SK-N-SH treated with all-trans-retinoic acid at 6 μM for 48 hours (cell line): ENCODE data around the gene RIPK4.

ENCODE experiments used
- ATAC-seq: fragments of 200-7000 bp; cut with Tn5 transposase; 3 replicates; pipeline ENCODE4 v1.9.1; 2020; ENCODE audit warnings: mild to moderate bottlenecking, moderate library complexity
- ARNTL ChIP-seq: fragments of 450-650 bp; formaldehyde crosslinking; IDR thresholded peaks from 2 replicates; pipeline ENCODE4 v1.5.0; 2020; ENCODE audit warnings: low read depth, mild to moderate bottlenecking, moderate library complexity, borderline replicate concordance
- BACH2 ChIP-seq: fragments of 250-450 bp; sonication (Bioruptor Pico); IDR thresholded peaks from 2 replicates; pipeline ENCODE4 v1.9.0; 2021; ENCODE audit warnings: mild to moderate bottlenecking, borderline replicate concordance
- ESRRG ChIP-seq: fragments of 250-450 bp; sonication (Bioruptor Pico); IDR thresholded peaks from 2 replicates; pipeline ENCODE4 v1.6.1; 2021; ENCODE audit warnings: mild to moderate bottlenecking
- GLIS3 ChIP-seq: fragments of 250-450 bp; sonication (Bioruptor Pico); IDR thresholded peaks from 2 replicates; pipeline ENCODE4 v1.5.0; 2020; ENCODE audit warnings: mild to moderate bottlenecking, moderate library complexity
- ISL1 ChIP-seq: fragments of 250-450 bp; sonication (Bioruptor Pico); IDR thresholded peaks from 2 replicates; pipeline ENCODE4 v2.1.2; 2022; ENCODE audit warnings: mild to moderate bottlenecking, moderate library complexity
- OSR1 ChIP-seq: fragments of 250-450 bp; sonication (Bioruptor Pico); IDR thresholded peaks from 2 replicates; pipeline ENCODE4 v1.8.0; 2022; ENCODE audit warnings: moderate library complexity, mild to moderate bottlenecking, inconsistent platforms
- PPARA ChIP-seq: fragments of 250-450 bp; sonication (Bioruptor Pico); IDR thresholded peaks from 2 replicates; pipeline ENCODE4 v1.5.0; 2020; ENCODE audit warnings: mild to moderate bottlenecking, borderline replicate concordance
- RARB ChIP-seq: fragments of 250-450 bp; sonication (Bioruptor Pico); IDR thresholded peaks from 2 replicates; pipeline ENCODE4 v1.8.0; 2021; ENCODE audit warnings: mild to moderate bottlenecking, moderate library complexity
- SNAI2 ChIP-seq: fragments of 250-450 bp; sonication (Bioruptor Pico); IDR thresholded peaks from 2 replicates; pipeline ENCODE4 v1.5.0; 2020; ENCODE audit warnings: mild to moderate bottlenecking, moderate library complexity
- TCF4 ChIP-seq: fragments of 250-450 bp; sonication (Bioruptor Pico); IDR thresholded peaks from 2 replicates; pipeline ENCODE4 v1.8.0; 2021; ENCODE audit warnings: mild to moderate bottlenecking, moderate library complexity, borderline replicate concordance
- TOX ChIP-seq: fragments of 250-450 bp; sonication (Bioruptor Pico); IDR thresholded peaks from 2 replicates; pipeline ENCODE4 v1.8.0; 2021; ENCODE audit warnings: mild to moderate bottlenecking, moderate library complexity, borderline replicate concordance
- ZC3H10 ChIP-seq: fragments of 250-450 bp; sonication (Bioruptor Pico); IDR thresholded peaks from 2 replicates; pipeline ENCODE4 v1.5.1; 2021; ENCODE audit warnings: mild to moderate bottlenecking, moderate library complexity
- ZFP3 ChIP-seq: fragments of 250-450 bp; sonication (Bioruptor Pico); IDR thresholded peaks from 2 replicates; pipeline ENCODE4 v1.5.0; 2020; ENCODE audit warnings: mild to moderate bottlenecking, moderate library complexity
- ZFP30 ChIP-seq: fragments of 450-650 bp; formaldehyde crosslinking; IDR thresholded peaks from 2 replicates; pipeline ENCODE4 v1.5.0; 2022; ENCODE audit warnings: mild to moderate bottlenecking, moderate library complexity
- ZNF565 ChIP-seq: fragments of 450-650 bp; formaldehyde crosslinking; conservative IDR thresholded peaks from 2 replicates; pipeline ENCODE4 v1.5.0; 2020; ENCODE audit warnings: low read depth, mild to moderate bottlenecking, moderate library complexity
- ZNF70 ChIP-seq: fragments of 450-650 bp; formaldehyde crosslinking; IDR thresholded peaks from 2 replicates; pipeline ENCODE4 v1.5.0; 2020; ENCODE audit warnings: mild to moderate bottlenecking, moderate library complexity
- ZNF8 ChIP-seq: fragments of 450-650 bp; formaldehyde crosslinking; IDR thresholded peaks from 2 replicates; pipeline ENCODE4 v1.5.0; 2020; ENCODE audit warnings: mild to moderate bottlenecking, moderate library complexity
- TF ChIP-seq, protein P1 (sequence below): fragments of 250-450 bp; sonication (Bioruptor Pico); IDR thresholded peaks from 2 replicates; pipeline ENCODE4 v1.5.1; 2021; ENCODE audit warnings: mild to moderate bottlenecking, moderate library complexity
- TF ChIP-seq, protein P2 (sequence below): fragments of 250-450 bp; sonication (Bioruptor Pico); IDR thresholded peaks from 2 replicates; pipeline ENCODE4 v1.5.0; 2020; ENCODE audit warnings: mild to moderate bottlenecking, moderate library complexity
- TF ChIP-seq, protein P3 (sequence below): fragments of 250-450 bp; sonication (Bioruptor Pico); IDR thresholded peaks from 2 replicates; pipeline ENCODE4 v1.5.1; 2020; ENCODE audit warnings: low read depth, mild to moderate bottlenecking, moderate library complexity
- TF ChIP-seq, protein P4 (sequence below): fragments of 250-450 bp; sonication (Bioruptor Pico); IDR thresholded peaks from 2 replicates; pipeline ENCODE4 v1.8.0; 2021; ENCODE audit warnings: low read depth, mild to moderate bottlenecking, moderate library complexity, borderline replicate concordance
- TF ChIP-seq, protein P5 (sequence below): fragments of 250-450 bp; sonication (Bioruptor Pico); IDR thresholded peaks from 2 replicates; pipeline ENCODE4 v1.8.0; 2020; ENCODE audit warnings: mild to moderate bottlenecking, moderate library complexity, borderline replicate concordance

RIPK4 gene

DNA sequence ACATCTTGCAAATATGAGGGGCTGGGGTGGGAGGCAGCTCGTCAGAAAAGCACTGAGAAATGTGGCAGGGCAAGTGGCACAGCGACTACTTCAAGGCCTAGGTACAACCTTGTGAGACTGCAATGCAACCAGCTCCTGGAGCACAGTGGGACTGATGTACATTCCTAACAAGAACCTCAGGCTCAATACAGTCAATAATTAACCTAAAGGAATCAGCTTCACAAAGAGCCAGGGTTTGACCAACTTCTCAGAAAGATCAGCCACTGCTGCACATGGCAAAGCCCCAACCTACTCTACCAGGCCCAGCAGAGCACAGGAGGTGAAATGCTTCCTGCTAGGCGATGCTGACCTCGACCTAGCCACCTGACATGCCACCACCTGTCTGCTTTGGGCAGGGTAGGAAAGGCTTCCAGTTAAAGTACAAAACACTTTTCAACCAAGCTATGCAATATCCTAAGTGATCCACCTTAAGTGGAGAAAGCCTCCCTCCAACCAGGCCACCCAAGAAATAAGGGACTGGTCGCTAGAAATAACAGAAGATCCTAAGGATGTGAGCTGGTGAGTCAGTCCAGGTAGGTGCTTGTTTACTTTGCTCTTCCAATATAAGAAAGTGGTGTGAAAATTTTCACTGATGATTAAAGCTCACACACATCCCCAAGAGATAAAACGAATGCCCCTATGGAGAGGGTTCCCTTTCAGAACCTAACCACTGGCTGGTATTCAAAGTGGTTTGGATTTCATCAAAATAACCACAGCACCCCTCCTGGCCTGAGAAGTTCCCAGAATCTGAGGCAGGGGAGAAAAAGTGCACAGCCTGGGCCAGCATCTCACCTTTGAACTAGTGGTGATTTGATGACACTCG is 2.1 kb downstream of the RIPK4 start:
- TF ChIP-seq OSR1 (CRISPR knock-in tag) (no peak), SNAI2 (CRISPR knock-in tag) (no peak), ZFP30 (CRISPR knock-in tag) (no peak), TCF4 (CRISPR knock-in tag) (no peak), GLIS3 (CRISPR knock-in tag) (no peak), ZNF565 (CRISPR knock-in tag) (no peak), PPARA (CRISPR knock-in tag) (no peak), ESRRG (CRISPR knock-in tag) (no peak), ZC3H10 (no peak), ZNF8 (no peak), ISL1 (CRISPR knock-in tag) (no peak), ZFP3 (CRISPR knock-in tag) (no peak), RARB (CRISPR knock-in tag) (no peak), ARNTL (no peak), BACH2 (CRISPR knock-in tag) (no peak)
- TF ChIP-seq, protein P1, sequence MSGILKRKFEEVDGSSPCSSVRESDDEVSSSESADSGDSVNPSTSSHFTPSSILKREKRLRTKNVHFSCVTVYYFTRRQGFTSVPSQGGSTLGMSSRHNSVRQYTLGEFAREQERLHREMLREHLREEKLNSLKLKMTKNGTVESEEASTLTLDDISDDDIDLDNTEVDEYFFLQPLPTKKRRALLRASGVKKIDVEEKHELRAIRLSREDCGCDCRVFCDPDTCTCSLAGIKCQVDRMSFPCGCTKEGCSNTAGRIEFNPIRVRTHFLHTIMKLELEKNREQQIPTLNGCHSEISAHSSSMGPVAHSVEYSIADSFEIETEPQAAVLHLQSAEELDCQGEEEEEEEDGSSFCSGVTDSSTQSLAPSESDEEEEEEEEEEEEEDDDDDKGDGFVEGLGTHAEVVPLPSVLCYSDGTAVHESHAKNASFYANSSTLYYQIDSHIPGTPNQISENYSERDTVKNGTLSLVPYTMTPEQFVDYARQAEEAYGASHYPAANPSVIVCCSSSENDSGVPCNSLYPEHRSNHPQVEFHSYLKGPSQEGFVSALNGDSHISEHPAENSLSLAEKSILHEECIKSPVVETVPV (CRISPR knock-in tag): no peak
- TF ChIP-seq, protein P2, sequence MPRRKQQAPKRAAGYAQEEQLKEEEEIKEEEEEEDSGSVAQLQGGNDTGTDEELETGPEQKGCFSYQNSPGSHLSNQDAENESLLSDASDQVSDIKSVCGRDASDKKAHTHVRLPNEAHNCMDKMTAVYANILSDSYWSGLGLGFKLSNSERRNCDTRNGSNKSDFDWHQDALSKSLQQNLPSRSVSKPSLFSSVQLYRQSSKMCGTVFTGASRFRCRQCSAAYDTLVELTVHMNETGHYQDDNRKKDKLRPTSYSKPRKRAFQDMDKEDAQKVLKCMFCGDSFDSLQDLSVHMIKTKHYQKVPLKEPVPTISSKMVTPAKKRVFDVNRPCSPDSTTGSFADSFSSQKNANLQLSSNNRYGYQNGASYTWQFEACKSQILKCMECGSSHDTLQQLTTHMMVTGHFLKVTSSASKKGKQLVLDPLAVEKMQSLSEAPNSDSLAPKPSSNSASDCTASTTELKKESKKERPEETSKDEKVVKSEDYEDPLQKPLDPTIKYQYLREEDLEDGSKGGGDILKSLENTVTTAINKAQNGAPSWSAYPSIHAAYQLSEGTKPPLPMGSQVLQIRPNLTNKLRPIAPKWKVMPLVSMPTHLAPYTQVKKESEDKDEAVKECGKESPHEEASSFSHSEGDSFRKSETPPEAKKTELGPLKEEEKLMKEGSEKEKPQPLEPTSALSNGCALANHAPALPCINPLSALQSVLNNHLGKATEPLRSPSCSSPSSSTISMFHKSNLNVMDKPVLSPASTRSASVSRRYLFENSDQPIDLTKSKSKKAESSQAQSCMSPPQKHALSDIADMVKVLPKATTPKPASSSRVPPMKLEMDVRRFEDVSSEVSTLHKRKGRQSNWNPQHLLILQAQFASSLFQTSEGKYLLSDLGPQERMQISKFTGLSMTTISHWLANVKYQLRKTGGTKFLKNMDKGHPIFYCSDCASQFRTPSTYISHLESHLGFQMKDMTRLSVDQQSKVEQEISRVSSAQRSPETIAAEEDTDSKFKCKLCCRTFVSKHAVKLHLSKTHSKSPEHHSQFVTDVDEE (CRISPR knock-in tag): no peak
- TF ChIP-seq, protein P3, sequence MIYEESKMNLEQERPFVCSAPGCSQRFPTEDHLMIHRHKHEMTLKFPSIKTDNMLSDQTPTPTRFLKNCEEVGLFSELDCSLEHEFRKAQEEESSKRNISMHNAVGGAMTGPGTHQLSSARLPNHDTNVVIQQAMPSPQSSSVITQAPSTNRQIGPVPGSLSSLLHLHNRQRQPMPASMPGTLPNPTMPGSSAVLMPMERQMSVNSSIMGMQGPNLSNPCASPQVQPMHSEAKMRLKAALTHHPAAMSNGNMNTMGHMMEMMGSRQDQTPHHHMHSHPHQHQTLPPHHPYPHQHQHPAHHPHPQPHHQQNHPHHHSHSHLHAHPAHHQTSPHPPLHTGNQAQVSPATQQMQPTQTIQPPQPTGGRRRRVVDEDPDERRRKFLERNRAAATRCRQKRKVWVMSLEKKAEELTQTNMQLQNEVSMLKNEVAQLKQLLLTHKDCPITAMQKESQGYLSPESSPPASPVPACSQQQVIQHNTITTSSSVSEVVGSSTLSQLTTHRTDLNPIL (CRISPR knock-in tag): no peak
- TF ChIP-seq, protein P4, sequence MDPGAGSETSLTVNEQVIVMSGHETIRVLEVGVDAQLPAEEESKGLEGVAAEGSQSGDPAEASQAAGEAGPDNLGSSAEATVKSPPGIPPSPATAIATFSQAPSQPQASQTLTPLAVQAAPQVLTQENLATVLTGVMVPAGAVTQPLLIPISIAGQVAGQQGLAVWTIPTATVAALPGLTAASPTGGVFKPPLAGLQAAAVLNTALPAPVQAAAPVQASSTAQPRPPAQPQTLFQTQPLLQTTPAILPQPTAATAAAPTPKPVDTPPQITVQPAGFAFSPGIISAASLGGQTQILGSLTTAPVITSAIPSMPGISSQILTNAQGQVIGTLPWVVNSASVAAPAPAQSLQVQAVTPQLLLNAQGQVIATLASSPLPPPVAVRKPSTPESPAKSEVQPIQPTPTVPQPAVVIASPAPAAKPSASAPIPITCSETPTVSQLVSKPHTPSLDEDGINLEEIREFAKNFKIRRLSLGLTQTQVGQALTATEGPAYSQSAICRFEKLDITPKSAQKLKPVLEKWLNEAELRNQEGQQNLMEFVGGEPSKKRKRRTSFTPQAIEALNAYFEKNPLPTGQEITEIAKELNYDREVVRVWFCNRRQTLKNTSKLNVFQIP (CRISPR knock-in tag): no peak

DNA sequence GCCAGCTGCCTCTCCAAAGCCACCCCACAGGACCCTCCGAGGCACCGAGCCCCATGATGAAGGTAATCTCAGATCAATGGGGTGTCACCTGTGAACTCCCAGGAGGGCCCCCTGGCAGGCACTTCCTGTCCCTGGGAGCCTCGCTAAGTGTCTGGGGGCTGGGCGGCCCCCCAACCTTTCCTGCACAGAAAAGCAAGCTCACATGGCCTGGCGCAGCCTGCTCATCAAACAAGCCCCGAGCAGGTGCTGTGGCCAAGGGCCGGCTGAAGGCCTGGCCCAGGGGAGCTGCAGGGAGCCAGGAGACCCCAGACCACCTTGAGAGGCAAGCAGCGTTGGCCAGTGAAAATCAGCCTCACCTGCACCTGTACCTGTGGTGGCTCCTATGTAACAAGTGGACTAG is 2.9 kb downstream of the RIPK4 start:
- no peak for ATAC-seq
- TF ChIP-seq, protein P1 (CRISPR knock-in tag): no peak
- TF ChIP-seq TOX (no peak), ARNTL (no peak), RARB (CRISPR knock-in tag) (no peak), OSR1 (CRISPR knock-in tag) (no peak), ZNF565 (CRISPR knock-in tag) (no peak), TCF4 (CRISPR knock-in tag) (no peak), ZNF70 (CRISPR knock-in tag) (no peak), ZFP30 (CRISPR knock-in tag) (no peak), PPARA (CRISPR knock-in tag) (no peak), BACH2 (CRISPR knock-in tag) (no peak), GLIS3 (CRISPR knock-in tag) (no peak)
- TF ChIP-seq, protein P4 (CRISPR knock-in tag): no peak
- TF ChIP-seq, protein P2 (CRISPR knock-in tag): no peak
- TF ChIP-seq, protein P5, sequence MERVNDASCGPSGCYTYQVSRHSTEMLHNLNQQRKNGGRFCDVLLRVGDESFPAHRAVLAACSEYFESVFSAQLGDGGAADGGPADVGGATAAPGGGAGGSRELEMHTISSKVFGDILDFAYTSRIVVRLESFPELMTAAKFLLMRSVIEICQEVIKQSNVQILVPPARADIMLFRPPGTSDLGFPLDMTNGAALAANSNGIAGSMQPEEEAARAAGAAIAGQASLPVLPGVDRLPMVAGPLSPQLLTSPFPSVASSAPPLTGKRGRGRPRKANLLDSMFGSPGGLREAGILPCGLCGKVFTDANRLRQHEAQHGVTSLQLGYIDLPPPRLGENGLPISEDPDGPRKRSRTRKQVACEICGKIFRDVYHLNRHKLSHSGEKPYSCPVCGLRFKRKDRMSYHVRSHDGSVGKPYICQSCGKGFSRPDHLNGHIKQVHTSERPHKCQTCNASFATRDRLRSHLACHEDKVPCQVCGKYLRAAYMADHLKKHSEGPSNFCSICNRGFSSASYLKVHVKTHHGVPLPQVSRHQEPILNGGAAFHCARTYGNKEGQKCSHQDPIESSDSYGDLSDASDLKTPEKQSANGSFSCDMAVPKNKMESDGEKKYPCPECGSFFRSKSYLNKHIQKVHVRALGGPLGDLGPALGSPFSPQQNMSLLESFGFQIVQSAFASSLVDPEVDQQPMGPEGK (CRISPR knock-in tag): no peak
- TF ChIP-seq, all 23 proteins: peak for 0

More for the DNA sequence above, 2.1 kb downstream of the RIPK4 start:
- ATAC-seq: no peak
